ENCODE data around the gene GRIN3B.

The GRIN3B gene

GRCh38 chr19:970695-971094, 29.5 kb upstream of the GRIN3B start:
- POLR2A ChIA-PET = no interaction called here
- Histone ChIP-seq H3K9me3 (ENCODE audit: control extremely low read depth in 1 of 5, control insufficient read depth in 4 of 5, insufficient read depth in 2 of 5, low read depth in 1 of 5, low read length in 4 of 5) (peaks cover 0 to 9% (median 6%) of the 10 kb centered on the region in 5 experiments), H3K27me3 (replicated peaks in 2 of 5; ENCODE audit: control insufficient read depth in 4 of 5, insufficient read depth in 5 of 5, low read length in 4 of 5) (no peaks in the 10 kb centered on the region), H3K36me3 (ENCODE audit: control insufficient read depth in 4 of 4, insufficient read depth in 4 of 4, low read length in 3 of 4) (peaks cover 6 to 56% (median 36%) of the 10 kb centered on the region in 4 experiments), H3K4me1 (ENCODE audit: control extremely low read depth in 1 of 4, control insufficient read depth in 4 of 4, insufficient read depth in 4 of 4, low read length in 3 of 4) (no peaks in the 10 kb centered on the region), H3K4me3 (ENCODE audit: control insufficient read depth in 1 of 7, extremely low read depth in 1 of 7, insufficient read depth in 4 of 7, low read depth in 2 of 7, low read length in 6 of 7) (no peak overlapping the region), H3K27ac (ENCODE audit: insufficient read depth in 1 of 2, low read depth in 1 of 2, low read length in 2 of 2, poor library complexity in 1 of 2, severe bottlenecking in 2 of 2) (no peak overlapping the region)
- CTCF ChIA-PET = interaction anchor here (0.6 to 2.8 kb wide), 8 partner anchors 9 to 107 kb away, joined by 3 to 17 read pairs (median 4); partner anchors contain the start of gene WDR18
- peak in 2 of 3 donors; percentile 51 to 58 for DNase-seq
- 96% methylated on average over 12 of the region's 14 CpGs for WGBS (ENCODE audit: insufficient coverage)

GRCh38 chr19:971795-972194, 28.4 kb upstream of the GRIN3B start:
- peaks cover 6 to 50% (median 31%) of the 10 kb centered on the region in 4 experiments for H3K36me3 ChIP-seq (ENCODE audit: control insufficient read depth in 4 of 4, insufficient read depth in 4 of 4, low read length in 3 of 4)
- ChIA-PET POLR2A (no interaction called here), CTCF (interaction anchor here (0.7 to 1.8 kb wide), 7 partner anchors 10 to 108 kb away, joined by 3 to 5 read pairs (median 4); partner anchors contain the start of gene WDR18)
- peaks cover 0 to 9% (median 6%) of the 10 kb centered on the region in 5 experiments for H3K9me3 ChIP-seq (ENCODE audit: control extremely low read depth in 1 of 5, control insufficient read depth in 4 of 5, insufficient read depth in 2 of 5, low read depth in 1 of 5, low read length in 4 of 5)
- 84% methylated on average over 13 of the region's 24 CpGs for WGBS (ENCODE audit: insufficient coverage)
- H3K4me1 ChIP-seq (ENCODE audit: control extremely low read depth in 1 of 4, control insufficient read depth in 4 of 4, insufficient read depth in 4 of 4, low read length in 3 of 4) = no peaks in the 10 kb centered on the region
- no peak overlapping the region for H3K4me3 ChIP-seq (ENCODE audit: control insufficient read depth in 1 of 7, extremely low read depth in 1 of 7, insufficient read depth in 4 of 7, low read depth in 2 of 7, low read length in 6 of 7)
- no peak overlapping the region for H3K27ac ChIP-seq (ENCODE audit: insufficient read depth in 1 of 2, low read depth in 1 of 2, low read length in 2 of 2, poor library complexity in 1 of 2, severe bottlenecking in 2 of 2)
- no peak for DNase-seq
- H3K27me3 ChIP-seq (replicated peaks in 2 of 5; ENCODE audit: control insufficient read depth in 4 of 5, insufficient read depth in 5 of 5, low read length in 4 of 5) = no peaks in the 10 kb centered on the region

GRCh38 chr19:972281-972680, 27.9 kb upstream of the GRIN3B start:
- H3K4me3 ChIP-seq (ENCODE audit: control insufficient read depth in 1 of 7, extremely low read depth in 1 of 7, insufficient read depth in 4 of 7, low read depth in 2 of 7, low read length in 6 of 7) = no peak overlapping the region
- peaks cover 0 to 9% (median 6%) of the 10 kb centered on the region in 5 experiments for H3K9me3 ChIP-seq (ENCODE audit: control extremely low read depth in 1 of 5, control insufficient read depth in 4 of 5, insufficient read depth in 2 of 5, low read depth in 1 of 5, low read length in 4 of 5)
- no peak overlapping the region for H3K27ac ChIP-seq (ENCODE audit: insufficient read depth in 1 of 2, low read depth in 1 of 2, low read length in 2 of 2, poor library complexity in 1 of 2, severe bottlenecking in 2 of 2)
- H3K27me3 ChIP-seq (replicated peaks in 2 of 5; ENCODE audit: control insufficient read depth in 4 of 5, insufficient read depth in 5 of 5, low read length in 4 of 5) = no peaks in the 10 kb centered on the region
- DNase-seq = no peak
- ChIA-PET POLR2A (no interaction called here), CTCF (interaction anchor here (1.0 to 1.8 kb wide), 3 partner anchors 16 to 49 kb away, joined by 4 read pairs; no protein-coding TSS in a partner anchor)
- peaks cover 6 to 45% (median 29%) of the 10 kb centered on the region in 4 experiments for H3K36me3 ChIP-seq (ENCODE audit: control insufficient read depth in 4 of 4, insufficient read depth in 4 of 4, low read length in 3 of 4)
- WGBS (ENCODE audit: insufficient coverage) = 95% methylated on average over 4 of the region's 6 CpGs
- no peaks in the 10 kb centered on the region for H3K4me1 ChIP-seq (ENCODE audit: control extremely low read depth in 1 of 4, control insufficient read depth in 4 of 4, insufficient read depth in 4 of 4, low read length in 3 of 4)

- H3K4me1 ChIP-seq (ENCODE audit: control extremely low read depth in 1 of 4, control insufficient read depth in 4 of 4, insufficient read depth in 4 of 4, low read length in 3 of 4) = no peaks in the 10 kb centered on the region
- H3K9me3 ChIP-seq (ENCODE audit: control extremely low read depth in 1 of 5, control insufficient read depth in 4 of 5, insufficient read depth in 2 of 5, low read depth in 1 of 5, low read length in 4 of 5) = peaks cover 0 to 9% (median 6%) of the 10 kb centered on the region in 5 experiments
- no peaks in the 10 kb centered on the region for H3K27me3 ChIP-seq (replicated peaks in 2 of 5; ENCODE audit: control insufficient read depth in 4 of 5, insufficient read depth in 5 of 5, low read length in 4 of 5)
- CTCF ChIA-PET = interaction anchor here (1.2 kb wide), 2 partner anchors 10 to 27 kb away, joined by 4 read pairs; partner anchors contain the start of gene WDR18
- no peak overlapping the region for H3K4me3 ChIP-seq (ENCODE audit: control insufficient read depth in 1 of 7, extremely low read depth in 1 of 7, insufficient read depth in 4 of 7, low read depth in 2 of 7, low read length in 6 of 7)
- H3K36me3 ChIP-seq (ENCODE audit: control insufficient read depth in 4 of 4, insufficient read depth in 4 of 4, low read length in 3 of 4) = peaks cover 6 to 33% (median 21%) of the 10 kb centered on the region in 4 experiments
- 93% methylated on average over 21 of the region's 29 CpGs for WGBS (ENCODE audit: insufficient coverage)
- POLR2A ChIA-PET = no interaction called here
- no peak for DNase-seq
- no peak overlapping the region for H3K27ac ChIP-seq (ENCODE audit: insufficient read depth in 1 of 2, low read depth in 1 of 2, low read length in 2 of 2, poor library complexity in 1 of 2, severe bottlenecking in 2 of 2)
These were observed 26.3 kb upstream of the GRIN3B start for GRCh38 chr19:973726-974563.

GRCh38 chr19:974564-975257, 25.5 kb upstream of the GRIN3B start:
- WGBS (ENCODE audit: insufficient coverage) = 90% methylated on average over 35 of the region's 37 CpGs
- H3K36me3 ChIP-seq (ENCODE audit: control insufficient read depth in 4 of 4, insufficient read depth in 4 of 4, low read length in 3 of 4) = peaks cover 6 to 29% (median 18%) of the 10 kb centered on the region in 4 experiments
- H3K4me1 ChIP-seq (ENCODE audit: control extremely low read depth in 1 of 4, control insufficient read depth in 4 of 4, insufficient read depth in 4 of 4, low read length in 3 of 4) = no peaks in the 10 kb centered on the region
- no peaks in the 10 kb centered on the region for H3K27me3 ChIP-seq (replicated peaks in 2 of 5; ENCODE audit: control insufficient read depth in 4 of 5, insufficient read depth in 5 of 5, low read length in 4 of 5)
- no peak overlapping the region for H3K27ac ChIP-seq (ENCODE audit: insufficient read depth in 1 of 2, low read depth in 1 of 2, low read length in 2 of 2, poor library complexity in 1 of 2, severe bottlenecking in 2 of 2)
- peaks cover 0 to 9% (median 6%) of the 10 kb centered on the region in 5 experiments for H3K9me3 ChIP-seq (ENCODE audit: control extremely low read depth in 1 of 5, control insufficient read depth in 4 of 5, insufficient read depth in 2 of 5, low read depth in 1 of 5, low read length in 4 of 5)
- ChIA-PET CTCF (no interaction called here), POLR2A (no interaction called here)
- H3K4me3 ChIP-seq (ENCODE audit: control insufficient read depth in 1 of 7, extremely low read depth in 1 of 7, insufficient read depth in 4 of 7, low read depth in 2 of 7, low read length in 6 of 7) = no peak overlapping the region
- no peak for DNase-seq

- H3K36me3 ChIP-seq (ENCODE audit: control insufficient read depth in 4 of 4, insufficient read depth in 4 of 4, low read length in 3 of 4) = peaks cover 0 to 13% (median 5%) of the 10 kb centered on the region in 4 experiments
- WGBS (ENCODE audit: insufficient coverage) = 94% methylated on average over 7 of the region's 10 CpGs
- DNase-seq = no peak
- CTCF ChIA-PET = interaction anchor here (0.9 to 1.3 kb wide), 3 partner anchors 21 to 56 kb away, joined by 3 read pairs; no protein-coding TSS in a partner anchor
- POLR2A ChIA-PET = no interaction called here
- no peaks in the 10 kb centered on the region for H3K4me1 ChIP-seq (ENCODE audit: control extremely low read depth in 1 of 4, control insufficient read depth in 4 of 4, insufficient read depth in 4 of 4, low read length in 3 of 4)
- H3K4me3 ChIP-seq (ENCODE audit: control insufficient read depth in 1 of 7, extremely low read depth in 1 of 7, insufficient read depth in 4 of 7, low read depth in 2 of 7, low read length in 6 of 7) = no peak overlapping the region
- no peaks in the 10 kb centered on the region for H3K9me3 ChIP-seq (ENCODE audit: control extremely low read depth in 1 of 5, control insufficient read depth in 4 of 5, insufficient read depth in 2 of 5, low read depth in 1 of 5, low read length in 4 of 5)
- no peak overlapping the region for H3K27ac ChIP-seq (ENCODE audit: insufficient read depth in 1 of 2, low read depth in 1 of 2, low read length in 2 of 2, poor library complexity in 1 of 2, severe bottlenecking in 2 of 2)
- H3K27me3 ChIP-seq (replicated peaks in 2 of 5; ENCODE audit: control insufficient read depth in 4 of 5, insufficient read depth in 5 of 5, low read length in 4 of 5) = no peaks in the 10 kb centered on the region
These were observed 23.7 kb upstream of the GRIN3B start for GRCh38 chr19:976476-976875.
